ENCODE data around the gene NRIP2.
"Not testable (repeated sequence)": the region's sequence is repeated elsewhere in the genome, so short reads cannot be mapped to it uniquely, and the experiment has no call there.

NRIP2 gene, protein sequence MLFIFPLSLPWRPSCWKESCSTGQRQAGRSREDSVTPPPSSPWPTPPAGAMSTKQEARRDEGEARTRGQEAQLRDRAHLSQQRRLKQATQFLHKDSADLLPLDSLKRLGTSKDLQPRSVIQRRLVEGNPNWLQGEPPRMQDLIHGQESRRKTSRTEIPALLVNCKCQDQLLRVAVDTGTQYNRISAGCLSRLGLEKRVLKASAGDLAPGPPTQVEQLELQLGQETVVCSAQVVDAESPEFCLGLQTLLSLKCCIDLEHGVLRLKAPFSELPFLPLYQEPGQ

DNA sequence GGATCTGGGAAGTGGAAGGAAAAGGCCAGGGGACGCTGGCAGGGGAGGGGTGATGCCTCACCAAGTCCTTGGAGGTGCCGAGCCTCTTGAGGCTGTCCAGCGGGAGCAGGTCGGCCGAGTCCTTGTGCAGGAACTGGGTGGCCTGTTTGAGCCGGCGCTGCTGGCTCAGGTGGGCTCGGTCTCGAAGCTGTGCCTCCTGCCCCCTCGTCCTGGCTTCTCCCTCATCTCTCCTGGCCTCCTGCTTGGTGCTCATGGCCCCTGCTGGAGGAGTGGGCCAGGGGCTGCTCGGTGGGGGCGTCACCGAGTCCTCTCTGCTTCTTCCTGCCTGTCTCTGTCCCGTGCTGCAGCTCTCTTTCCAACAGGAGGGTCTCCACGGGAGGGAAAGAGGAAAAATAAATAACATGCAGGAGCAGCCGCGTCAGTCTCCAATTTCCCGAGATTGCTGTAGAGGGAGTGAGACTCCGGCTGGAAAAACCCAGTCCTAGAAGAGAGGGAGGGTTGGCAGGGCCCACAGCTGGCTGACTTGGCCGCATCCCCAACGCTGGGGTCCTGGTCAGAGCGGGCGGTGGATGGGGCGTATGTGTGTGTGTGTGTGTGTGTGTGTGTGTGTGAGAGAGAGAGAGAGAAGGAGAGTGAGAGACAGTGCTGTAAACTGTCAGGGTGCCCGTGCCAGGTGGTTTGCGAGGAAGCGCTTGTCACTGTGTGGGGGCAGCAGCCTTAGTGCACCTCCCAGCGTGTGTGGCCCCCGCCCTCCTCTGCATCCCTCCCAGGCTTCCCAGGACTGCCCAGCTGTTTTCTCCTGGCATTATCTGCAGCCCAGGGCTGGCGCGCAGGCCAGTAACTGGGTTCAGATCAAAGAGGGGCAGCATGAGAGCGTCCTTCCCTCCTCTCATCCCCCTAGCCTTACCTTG, at the start of gene NRIP2:
Gene NRIP2, minus strand, starts transcription at position 455 of the 911 bp plus-strand sequence. Its CDS starts 52 bp downstream, at position 403.
- no peak for DNase-seq (ENCODE audit: low read depth in 2 of 2)

DNA sequence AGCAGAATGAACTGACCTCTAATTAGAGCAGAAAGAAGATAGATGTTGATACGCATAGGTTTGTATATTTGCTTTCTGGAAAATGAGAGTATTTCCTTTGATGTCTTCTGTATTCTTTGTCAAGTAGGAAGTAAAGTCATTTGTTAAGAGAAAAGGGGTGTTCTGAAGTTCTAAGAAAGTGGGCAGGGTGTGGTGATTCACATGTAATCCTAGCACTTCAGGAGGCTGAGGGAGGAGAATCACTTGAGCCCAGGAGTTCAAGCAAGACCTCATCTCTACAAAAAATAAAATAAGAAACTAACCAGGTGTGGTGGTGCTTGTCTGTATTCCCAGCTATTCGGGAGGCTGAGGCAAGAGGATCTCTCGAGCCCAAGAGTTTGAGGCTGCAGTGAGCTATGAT, 45.0 kb upstream of the NRIP2 start:
- no peak for DNase-seq (ENCODE audit: low read depth in 2 of 2)

DNA sequence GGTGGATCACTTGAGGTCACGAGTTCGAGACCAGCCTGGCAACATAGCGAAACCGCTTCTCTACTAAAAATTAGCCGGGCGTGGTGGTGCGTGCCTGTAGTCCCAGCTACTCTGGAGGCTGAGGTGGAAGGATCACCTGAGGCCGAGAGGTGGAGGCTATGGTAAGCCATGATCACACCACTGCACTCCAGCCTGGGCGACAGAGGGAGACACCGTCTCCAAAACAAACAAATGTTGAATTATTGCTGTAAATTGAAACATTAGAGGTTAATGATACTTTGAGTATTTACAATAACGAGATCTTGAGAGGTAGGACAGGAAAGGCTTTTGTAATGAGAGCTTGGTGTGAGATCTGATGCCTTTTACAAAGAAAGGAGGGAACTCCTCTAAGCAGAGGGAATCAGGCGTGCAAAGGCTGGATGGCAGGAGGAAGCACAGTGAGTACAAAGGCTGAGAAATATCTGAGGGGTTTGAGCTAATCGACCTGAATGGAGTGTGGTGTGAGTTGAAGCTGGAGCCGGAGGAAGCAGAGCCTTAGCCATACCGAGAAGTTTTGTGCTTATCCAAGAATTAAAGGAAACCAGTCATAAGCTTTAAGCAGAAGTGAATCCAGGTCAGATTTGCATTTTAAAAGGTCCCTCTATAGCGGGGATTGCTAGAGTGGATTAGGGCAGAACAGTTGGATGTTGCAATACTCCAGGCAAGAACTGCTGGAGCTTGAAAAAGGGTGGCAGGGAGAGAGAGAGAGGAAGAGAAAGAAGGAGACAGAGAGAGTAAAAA, 43.3 kb upstream of the NRIP2 start:
- no peak for DNase-seq (ENCODE audit: low read depth in 2 of 2)

DNA sequence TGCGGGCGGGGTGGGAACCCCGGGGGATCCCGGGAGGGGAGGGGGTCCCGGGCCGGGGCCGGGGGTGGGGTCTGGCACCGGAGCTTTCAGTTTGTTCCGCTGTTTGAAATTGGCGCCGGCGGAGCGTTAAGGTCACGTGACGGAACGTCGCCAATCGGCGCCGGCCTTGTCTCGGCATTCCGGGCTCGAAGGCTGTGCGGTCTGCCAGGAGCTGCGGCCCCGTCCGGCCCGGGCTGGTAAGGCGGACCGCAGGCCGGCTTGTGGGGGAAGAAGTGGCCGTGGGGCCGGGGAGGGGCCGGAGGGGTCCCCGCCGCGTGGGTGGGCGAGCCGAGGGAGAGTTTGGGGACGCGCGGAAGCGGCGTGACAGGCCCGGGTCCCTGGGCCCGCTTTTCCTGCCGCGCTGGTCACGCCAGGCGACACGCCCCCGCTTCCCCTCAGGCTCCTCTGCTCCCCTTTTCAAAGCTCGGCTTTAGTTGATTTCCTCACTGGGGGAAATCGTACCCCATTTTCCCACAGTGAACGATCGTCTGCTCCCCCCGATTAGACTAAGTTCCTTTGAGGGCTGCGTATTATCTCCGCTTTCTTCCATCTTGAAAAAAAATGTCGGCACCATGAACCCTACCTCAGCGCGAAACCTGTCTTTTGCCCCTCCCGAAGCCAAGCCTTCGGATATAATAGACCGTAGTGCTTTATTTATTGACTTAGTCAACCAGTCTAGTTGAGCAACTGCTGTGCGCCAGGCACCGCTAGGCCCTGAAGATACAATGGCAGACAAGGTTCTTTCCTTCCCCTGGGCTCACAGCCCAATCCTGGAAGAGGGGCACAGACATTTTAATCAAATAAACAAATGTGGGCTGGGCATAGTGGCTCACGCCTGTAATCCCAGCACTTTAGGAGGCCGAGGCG, 42.5 kb upstream of the NRIP2 start, which contains the start of the genes FOXM1 and RHNO1:
Gene FOXM1, minus strand, starts transcription at position 128 of the 906 bp plus-strand sequence. CDS start 2,696 bp downstream, outside the sequence.
Gene RHNO1, plus strand, starts transcription at position 177 of the 906 bp plus-strand sequence. CDS start 8,144 bp downstream, outside the sequence.
- peak; percentile 71 to 78 for DNase-seq (ENCODE audit: low read depth in 2 of 2)

DNA sequence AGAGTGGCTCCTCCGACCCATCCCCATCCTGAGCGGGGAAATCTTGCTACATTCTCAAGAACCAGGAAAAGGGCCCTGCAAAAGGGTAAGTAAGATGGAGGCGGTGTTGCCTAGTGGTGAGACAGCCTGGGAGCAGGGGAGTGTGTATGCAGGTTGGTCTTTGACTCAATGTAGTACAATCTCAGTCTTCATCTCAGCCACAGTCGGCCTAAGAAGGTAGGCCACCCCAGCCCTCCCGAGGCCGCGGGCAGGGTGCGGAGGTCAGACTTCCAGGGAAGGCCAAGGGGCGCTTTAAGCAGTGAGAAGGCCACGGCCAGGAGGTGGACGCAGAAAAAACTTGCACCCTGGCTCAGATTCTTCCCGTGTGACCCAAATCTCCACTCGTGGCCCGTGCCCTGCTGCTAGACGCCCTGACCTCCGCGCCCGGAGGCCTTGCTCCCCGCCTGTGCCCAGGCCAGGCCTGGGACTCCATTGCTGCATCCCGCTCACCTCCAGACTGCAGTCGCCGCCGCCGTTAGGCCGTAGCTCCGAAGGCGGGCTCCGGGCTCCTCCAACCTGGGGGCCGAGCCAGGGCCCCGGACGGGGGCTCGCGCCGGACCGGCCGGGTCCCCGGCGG, 41.7 kb upstream of the NRIP2 start:
- DNase-seq (ENCODE audit: low read depth in 2 of 2): no peak

DNA sequence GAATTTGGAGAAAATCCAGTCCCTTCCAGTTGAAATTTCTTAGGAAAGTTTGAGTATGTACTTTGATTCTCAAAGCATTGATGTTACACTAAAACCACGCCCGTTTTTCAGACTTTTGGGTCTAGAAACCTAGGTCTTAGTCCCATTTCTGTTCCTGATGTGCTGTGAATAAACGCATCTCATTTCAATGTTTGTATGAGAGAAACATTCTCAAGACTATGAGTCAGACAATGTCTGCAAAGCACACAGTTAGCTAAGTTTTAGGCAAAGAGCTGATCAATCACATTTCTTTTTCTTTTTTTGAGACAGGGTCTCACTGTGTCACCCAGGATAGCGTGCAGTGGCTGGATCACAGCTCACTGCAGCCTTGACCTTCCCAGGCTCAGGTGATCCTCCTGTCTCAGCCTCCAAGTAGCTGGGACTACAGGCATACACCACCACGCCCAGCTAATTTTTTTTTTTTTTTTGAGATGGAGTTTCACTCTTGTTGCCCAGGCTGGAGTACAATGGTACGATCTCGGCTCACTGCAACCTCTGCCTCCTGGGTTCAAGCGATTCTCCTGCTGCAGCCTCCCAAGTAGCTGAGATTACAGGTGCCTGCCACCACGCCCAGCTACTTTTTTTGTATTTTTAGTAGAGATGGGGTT, 34.3 kb upstream of the NRIP2 start:
- not testable (repeated sequence) for DNase-seq (ENCODE audit: low read depth in 2 of 2)

DNA sequence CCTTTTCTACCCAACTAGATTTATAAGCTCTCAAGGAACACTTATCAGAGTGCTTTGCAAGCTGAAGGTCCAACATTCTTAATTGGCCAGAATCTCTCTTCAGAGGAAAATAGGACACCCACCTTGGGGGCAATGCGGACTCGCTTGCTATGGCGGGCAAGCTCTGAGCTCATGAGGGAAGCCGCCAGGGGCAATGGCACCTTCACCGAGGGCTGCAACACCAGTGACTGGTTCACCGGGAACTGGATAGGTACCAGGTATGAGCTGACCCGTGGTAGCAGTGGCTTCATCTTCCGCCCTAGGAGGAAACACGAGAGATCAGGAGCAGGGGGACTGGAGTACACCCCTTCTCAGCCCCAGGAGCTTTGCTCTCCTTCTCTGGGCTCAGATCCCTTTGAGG, 29.4 kb upstream of the NRIP2 start:
- no peak for DNase-seq (ENCODE audit: low read depth in 2 of 2)

DNA sequence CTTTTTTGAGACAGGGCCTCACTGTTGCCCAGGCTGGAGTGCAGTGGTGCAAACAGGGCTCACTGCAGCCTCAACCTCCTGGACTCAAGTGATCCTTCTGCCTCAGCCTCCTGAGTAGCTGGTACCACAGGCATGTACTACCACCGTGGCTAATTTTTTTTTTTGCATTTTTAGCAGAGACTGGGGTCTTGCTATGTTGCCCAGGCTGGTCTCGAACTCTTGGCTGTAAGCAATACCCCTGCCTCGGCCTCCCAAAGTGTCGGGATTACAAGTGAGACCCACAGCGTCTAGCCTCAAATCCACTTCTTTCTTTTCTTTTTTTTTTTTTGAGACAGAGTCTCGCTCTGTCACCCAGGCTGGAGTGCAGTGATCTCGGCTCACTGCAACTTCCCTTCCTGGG, 28.6 kb upstream of the NRIP2 start:
- DNase-seq (ENCODE audit: low read depth in 2 of 2): not testable (repeated sequence)

DNA sequence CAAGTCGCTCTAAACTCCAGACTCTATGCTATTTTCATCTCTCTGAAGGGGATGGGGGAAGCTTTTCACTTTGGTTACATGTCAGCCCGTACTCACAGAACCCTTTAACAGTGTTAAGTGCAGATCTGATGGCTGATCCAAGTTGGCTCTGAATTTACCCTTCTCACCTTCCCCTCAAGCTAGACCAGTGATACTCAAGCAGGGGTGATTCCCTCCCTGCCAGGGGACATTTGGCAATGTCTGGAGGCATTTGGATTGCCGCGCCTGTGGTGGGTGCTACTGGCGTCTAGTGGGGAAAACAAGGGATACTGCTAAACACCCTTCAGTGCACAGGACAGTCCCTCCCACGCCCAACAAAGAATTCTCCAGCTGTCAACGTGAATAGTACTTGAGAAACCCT, 28.0 kb upstream of the NRIP2 start:
- DNase-seq (ENCODE audit: low read depth in 2 of 2): no peak

DNA sequence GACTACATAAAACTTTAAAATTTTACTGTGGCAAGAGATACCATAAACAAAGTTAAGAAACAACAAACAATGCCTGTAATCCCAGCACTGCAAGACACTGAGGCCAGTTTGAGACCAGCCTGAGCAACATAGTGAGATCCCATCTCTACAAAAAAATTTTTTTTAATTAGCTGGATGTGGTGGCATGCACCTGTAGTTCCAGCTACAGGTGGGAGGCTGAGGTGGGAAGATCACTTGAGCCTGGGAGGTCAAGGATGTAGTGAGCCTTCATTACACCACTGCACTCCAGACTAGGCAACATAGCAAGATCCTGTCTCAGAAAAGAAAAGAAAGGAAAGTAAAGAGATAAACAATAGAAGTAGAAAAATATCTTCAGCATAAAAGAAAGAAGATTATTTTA, 25.3 kb upstream of the NRIP2 start:
- no peak for DNase-seq (ENCODE audit: low read depth in 2 of 2)

DNA sequence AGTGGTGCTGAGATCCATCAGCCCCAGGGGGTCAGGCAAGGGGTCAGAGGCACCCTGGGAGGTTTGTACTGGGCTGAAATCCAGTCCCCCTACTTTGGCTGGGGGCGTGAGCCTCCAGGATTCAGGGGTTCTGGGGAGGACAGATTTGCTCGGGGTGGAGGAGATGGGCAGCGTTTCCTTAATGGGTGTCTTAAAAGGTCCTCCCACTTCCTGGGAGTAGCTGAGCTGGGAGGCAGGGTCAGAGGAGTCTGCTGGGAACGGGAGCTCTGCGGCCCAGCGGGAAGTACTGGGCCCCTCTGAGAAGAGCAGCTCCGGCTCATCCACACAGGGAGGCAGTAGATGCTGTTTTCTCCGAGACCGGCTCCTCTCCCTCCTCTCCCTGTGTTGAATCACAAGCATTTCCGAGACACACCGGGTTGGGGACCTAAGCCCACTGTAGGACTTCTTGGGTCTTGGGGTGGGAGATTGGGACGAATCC, 24.1 kb upstream of the NRIP2 start:
- DNase-seq (ENCODE audit: low read depth in 2 of 2): no peak

DNA sequence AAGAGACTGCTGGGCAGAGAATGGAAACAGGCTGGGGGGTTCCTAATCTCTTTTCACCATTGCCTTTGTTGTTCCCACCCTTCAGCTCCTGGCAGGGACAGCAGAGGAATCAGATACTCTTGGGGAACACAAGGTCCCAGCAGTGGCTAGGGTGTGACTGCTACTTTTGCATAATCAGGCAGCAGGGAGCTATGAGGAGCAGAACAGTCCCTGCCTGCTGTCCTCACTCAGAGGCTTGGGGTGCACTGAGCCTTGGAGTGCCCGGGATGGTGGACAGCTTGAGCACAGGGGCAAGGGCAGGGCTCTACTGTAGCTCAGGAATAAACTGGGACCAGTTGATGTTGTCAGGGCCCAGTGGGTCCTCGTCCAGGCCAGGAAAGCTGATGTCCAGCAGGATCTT, 23.5 kb upstream of the NRIP2 start:
- DNase-seq (ENCODE audit: low read depth in 2 of 2): no peak

DNA sequence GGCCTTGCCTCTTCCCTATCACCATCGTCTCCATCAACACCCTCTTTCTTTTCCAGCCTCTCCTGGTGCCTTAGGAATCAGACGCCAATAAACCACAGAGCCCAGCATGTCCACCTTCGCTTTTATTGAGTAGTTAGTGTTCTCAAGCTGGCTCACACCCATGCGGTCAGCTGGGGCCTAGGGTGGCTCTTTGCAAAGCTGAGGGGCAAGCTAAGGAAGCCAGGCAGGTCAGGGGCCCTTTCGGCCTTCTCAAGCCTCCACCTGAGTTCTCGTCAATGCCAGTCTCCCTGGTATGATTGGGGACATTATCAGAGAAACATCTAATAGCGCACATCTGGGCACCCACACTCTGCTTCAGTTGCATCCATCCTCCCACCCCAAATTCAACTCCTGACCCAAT, 22.7 kb upstream of the NRIP2 start:
- no peak for DNase-seq (ENCODE audit: low read depth in 2 of 2)

DNA sequence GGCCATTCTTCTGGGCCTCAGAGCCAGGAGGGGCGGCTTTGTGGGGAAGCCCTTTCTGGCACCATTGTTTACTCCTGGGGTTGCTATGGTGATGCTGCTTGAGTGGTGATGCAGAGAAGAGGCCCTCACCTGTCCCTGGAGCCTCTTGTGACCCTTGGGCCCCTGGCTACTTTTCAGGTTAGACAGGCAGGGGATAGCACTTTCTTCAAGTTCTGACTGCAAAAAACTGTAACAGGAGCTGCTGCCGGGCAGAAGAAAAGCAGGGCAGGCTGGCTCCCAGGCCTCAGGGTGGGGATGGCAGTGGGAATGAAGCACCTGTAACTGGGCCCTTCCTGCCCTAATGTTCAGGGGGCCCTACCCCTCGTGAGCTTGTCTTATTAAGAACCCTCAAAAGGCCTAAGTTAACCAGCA, 22.2 kb upstream of the NRIP2 start, which contains the start of gene TEX52:
Gene TEX52, minus strand, starts transcription at position 19 of the 411 bp plus-strand sequence. Its CDS starts 13 bp downstream, at position 6.
- DNase-seq (ENCODE audit: low read depth in 2 of 2): no peak

DNA sequence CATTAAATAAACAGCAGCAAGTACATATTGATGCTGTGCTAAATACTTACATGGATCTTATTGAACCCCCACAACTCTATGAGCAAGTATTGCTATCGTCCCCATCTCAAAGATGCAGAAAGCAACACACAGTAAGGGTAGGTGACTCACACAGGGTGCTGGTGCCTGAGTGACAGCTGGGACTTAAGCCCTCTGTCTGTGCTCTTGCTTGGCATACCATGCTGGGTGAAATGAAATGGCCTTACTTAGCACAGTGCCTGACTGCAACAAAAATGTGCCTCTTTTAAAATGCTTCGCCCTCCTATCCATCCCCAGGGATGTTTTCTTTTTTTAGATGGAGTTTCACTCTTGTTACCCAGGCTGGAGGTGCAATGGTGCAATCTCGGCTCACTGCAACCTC, 21.2 kb upstream of the NRIP2 start:
- DNase-seq (ENCODE audit: low read depth in 2 of 2): no peak

DNA sequence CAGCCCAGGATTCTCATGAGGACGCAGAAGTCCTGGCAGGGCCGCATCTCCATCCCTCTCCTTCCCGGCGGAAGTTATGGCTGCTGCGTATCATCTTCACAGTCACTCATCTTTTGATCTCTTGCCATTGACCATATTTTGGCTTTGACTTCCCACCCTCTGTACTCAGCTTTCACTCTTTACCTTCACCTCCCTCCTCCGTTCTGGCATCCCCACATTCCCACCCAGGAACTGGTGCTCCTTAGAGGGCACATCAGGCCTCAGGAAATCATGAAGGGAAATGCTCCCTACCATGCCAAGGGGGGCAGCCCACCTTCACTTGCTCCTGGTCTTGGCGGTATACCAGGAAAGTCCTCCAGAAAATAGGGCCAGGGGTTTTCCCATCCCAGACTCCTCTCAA, 20.7 kb upstream of the NRIP2 start:
- no peak for DNase-seq (ENCODE audit: low read depth in 2 of 2)

DNA sequence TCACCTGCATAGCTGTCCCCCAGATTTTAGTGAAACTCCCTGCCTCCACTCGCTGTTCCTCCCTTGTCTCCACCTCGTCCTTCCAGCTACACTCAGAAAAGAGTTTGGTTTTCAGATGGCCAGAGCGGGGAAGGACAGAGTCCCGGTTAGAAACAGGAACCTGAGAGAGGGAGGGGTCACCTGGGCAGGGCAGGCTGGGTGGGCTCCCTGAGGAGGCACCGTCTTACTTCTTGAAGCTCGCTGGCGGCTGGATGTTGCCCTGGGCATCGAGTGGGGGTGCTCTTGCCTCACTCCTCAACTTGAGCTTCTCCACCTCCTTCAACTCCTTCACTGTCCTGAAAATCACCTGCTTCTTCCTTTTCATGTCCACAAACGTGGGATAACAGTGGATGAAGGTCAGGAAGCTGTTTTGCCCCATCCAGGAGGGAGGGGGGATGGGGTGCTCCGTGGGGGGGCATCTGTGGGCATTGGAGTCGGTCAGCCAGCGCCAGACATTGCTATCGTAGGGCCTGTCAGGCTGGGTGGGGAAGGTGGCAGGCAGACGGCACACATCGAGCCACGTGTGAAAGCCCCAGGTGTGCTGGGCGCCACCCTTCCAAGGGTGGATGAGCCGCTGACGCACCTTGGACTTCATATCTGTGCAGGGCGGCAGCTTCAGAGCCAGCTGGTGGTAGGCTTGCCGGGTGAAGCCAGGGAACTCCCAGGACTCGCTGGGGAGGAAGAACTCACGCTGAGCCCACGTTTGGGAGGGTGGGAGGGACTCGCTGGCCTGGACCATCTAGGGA, 20.0 kb upstream of the NRIP2 start:
- no peak for DNase-seq (ENCODE audit: low read depth in 2 of 2)

DNA sequence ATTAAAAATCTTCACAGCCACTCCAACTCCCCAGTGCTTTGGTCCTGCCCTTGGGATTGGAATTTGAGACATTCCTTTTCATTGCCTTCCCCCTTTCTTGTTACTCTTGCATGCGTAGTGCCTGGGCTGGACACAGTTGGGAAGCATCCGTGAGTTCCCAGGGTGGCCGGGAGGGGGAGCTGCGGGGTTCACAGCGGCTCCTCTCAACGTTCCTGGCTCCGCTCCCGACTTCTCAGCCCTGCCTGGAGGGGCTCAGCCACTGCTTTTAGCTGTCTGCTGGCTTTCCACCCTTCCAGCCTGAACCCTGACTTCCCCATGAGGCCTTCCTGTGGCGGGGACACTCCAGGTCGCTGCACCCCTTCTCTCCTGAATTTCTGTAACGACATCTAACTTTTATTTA, 18.8 kb upstream of the NRIP2 start:
- DNase-seq (ENCODE audit: low read depth in 2 of 2): no peak

DNA sequence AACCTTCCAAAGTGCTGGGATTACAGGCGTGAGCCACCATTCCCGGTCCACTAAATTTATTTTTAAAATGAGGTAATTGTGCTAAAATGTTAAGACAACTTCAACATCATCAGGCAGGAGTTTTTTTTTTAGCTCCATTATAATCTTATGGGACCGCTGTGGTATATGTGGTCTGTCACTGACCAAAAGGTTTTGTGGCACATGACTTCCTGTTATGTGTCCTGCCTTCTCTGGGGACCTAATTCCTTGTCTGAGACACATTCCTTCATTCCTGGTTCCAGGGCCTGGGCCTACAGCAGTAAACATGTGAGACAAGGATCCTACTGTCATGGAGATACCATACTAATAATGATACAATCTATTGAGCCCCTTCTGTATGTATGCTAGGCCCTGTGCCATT, 17.1 kb upstream of the NRIP2 start:
- DNase-seq (ENCODE audit: low read depth in 2 of 2): no peak

Data from stimulated activated CD8-positive, alpha-beta memory T cell treated with anti-CD3 and anti-CD28 coated beads, Interleukin-15, amount 100 ng/mL, for 4 hours (primary cell).